Hepatocyte (in vitro differentiated cells): ENCODE measurements around the gene PTGER3. TPM values are rescaled to one million over a fixed set of nuclear protein-coding genes. Genes with fewer than 3 reads are reported as not detected.

Experiments used
- DNase-seq: peaks from one replicate; pipeline ENCODE4 v3.0.0-alpha.2; 2016; ENCODE audit warnings: low spot score
- H2AFZ ChIP-seq: fragments of 200-600 bp; sonication (generic); 2 replicates; pipeline ENCODE4 v1.6.0; 2016; ENCODE audit warnings: antibody characterized with exemption, mild to moderate bottlenecking
- H3K27ac ChIP-seq: fragments of 200-600 bp; sonication (generic); 2 replicates; pipeline ENCODE4 v1.5.1; 2016; ENCODE audit warnings: mild to moderate bottlenecking
- H3K27me3 ChIP-seq: fragments of 200-600 bp; sonication (generic); 2 replicates; pipeline ENCODE4 v1.6.1; 2016
- H3K36me3 ChIP-seq: fragments of 200-600 bp; sonication (generic); replicated peaks from 2 replicates; pipeline ENCODE4 v1.5.1; 2016; ENCODE audit warnings: low read depth; ENCODE audit not compliant: insufficient read depth
- H3K4me1 ChIP-seq: fragments of 200-600 bp; sonication (generic); 2 replicates; pipeline ENCODE4 v1.5.1; 2016; ENCODE audit warnings: mild to moderate bottlenecking, moderate library complexity; ENCODE audit not compliant: insufficient read depth
- H3K4me2 ChIP-seq: fragments of 200-600 bp; sonication (generic); 2 replicates; pipeline ENCODE4 v1.6.0; 2016
- H3K4me3 ChIP-seq: fragments of 200-600 bp; sonication (generic); 2 replicates; pipeline ENCODE4 v1.5.1; 2016; ENCODE audit warnings: mild to moderate bottlenecking
- H3K79me2 ChIP-seq: fragments of 200-600 bp; sonication (generic); 2 replicates; pipeline ENCODE4 v1.6.0; 2017; ENCODE audit warnings: mild to moderate bottlenecking
- H3K9me2 ChIP-seq: fragments of 200-600 bp; sonication (generic); replicated peaks from 2 replicates; pipeline ENCODE4 v1.6.0; 2017; ENCODE audit warnings: mild to moderate bottlenecking; ENCODE audit not compliant: insufficient read depth
- H3K9me3 ChIP-seq: fragments of 200-600 bp; sonication (generic); 2 replicates; pipeline ENCODE4 v1.5.1; 2016; ENCODE audit warnings: low read depth, mild to moderate bottlenecking
- H4K20me1 ChIP-seq: fragments of 200-600 bp; sonication (generic); 2 replicates; pipeline ENCODE4 v1.6.0; 2016; ENCODE audit warnings: mild to moderate bottlenecking; ENCODE audit not compliant: insufficient read depth, poor library complexity, severe bottlenecking
- EZH2 ChIP-seq: fragments of 200-600 bp; sonication (generic); IDR thresholded peaks from 2 replicates; pipeline ENCODE4 v1.6.1; 2016; ENCODE audit warnings: antibody characterized with exemption, mild to moderate bottlenecking, borderline replicate concordance
- EZH2phosphoT487 ChIP-seq: fragments of 200-600 bp; sonication (generic); IDR thresholded peaks from one replicate; pipeline ENCODE4 v1.6.1; 2018; ENCODE audit warnings: antibody characterized with exemption, mild to moderate bottlenecking, low read depth, moderate library complexity; ENCODE audit not compliant: unreplicated experiment, severe bottlenecking
- WGBS: methylation state at CpG from one replicate; pipeline ENCODE4 v1.1.6; 2016; ENCODE audit warnings: low lambda C conversion rate; ENCODE audit errors: missing lambda C conversion rate; 5-methylcytosine and 5-hydroxymethylcytosine counted together
- polyA plus RNA-seq: library from polyadenylated mRNA; unstranded; fragments of >200 nt; fragmentation: Nextera tagmentation; extraction: Ambion mirVana; gene quantifications from 2 replicates; pipeline ENCODE4 v1.2.1, GENCODE V29; 2016
- total RNA-seq: library from RNA; depleted of rRNA; stranded (reverse); fragments of >200 nt; gene quantifications from 2 replicates; pipeline ENCODE4 v1.2.3, GENCODE V29; 2014
- TF ChIP-seq, protein P1 (sequence below): fragments of 200-600 bp; sonication (generic); IDR thresholded peaks from 2 replicates; pipeline ENCODE4 v1.5.1; 2016; ENCODE audit warnings: antibody characterized with exemption, mild to moderate bottlenecking; ENCODE audit not compliant: poor library complexity

PTGER3 gene
- total RNA-seq (1.4 and 1.8 TPM in 2 replicates), polyA plus RNA-seq (0.36 and 1.0 TPM in 2 replicates)

DNA sequence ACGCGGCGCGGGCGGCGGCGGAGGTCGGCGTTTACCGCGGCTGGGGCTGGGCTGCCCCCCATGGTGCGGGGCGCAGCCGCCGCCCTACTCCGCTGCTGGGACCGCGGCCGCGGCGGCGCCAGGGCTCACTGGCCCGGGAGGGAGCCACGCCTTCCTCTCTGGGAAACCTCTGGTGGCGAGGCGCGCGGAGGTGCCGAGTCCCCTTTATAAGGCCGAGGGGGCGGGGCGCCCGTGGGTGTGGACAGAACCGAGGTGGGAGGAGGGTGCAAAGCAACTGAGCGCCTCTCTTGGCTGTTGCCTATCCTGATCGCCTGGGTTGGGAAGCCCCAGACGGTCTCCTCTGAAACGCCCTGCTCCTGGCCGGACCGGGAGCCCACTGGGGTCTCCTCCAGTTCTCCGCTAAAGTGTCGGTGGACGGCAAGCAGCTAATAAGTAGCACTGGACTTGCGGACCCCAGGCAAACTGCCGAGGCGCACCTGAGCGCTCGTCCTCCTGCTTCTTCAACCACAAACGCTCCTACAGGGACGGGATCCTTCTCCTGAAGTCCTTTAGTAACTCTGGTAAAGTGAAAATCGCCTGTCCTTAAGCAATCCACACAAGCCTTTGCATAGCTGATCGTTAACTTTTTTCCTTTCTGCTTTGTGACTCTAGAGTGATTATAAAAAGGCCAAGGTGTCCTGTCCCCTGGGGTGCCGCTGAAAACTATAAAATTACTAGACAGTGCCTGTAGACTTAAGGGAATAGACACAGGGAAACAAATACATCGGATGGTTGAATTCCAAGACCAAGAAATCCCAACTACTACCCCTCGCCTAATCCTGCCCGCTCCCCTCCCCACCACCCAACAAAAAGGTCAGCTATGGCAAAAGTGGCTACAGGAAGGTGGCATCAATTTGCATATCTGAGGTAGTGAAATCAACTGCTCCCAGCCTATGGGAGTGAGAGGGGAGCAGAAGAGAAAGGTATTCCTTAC lies at the start of gene PTGER3:
Gene PTGER3, minus strand, starts transcription at position 182 of the 973 bp plus-strand sequence. CDS start 239 bp downstream, outside the sequence.
- peaks cover 49% of the 10 kb centered on the region for H3K27me3 ChIP-seq
- H2AFZ ChIP-seq: peak within 1 kb of the TSS; percentile 81
- peak within 1 kb of the TSS; percentile 54 for H3K4me3 ChIP-seq
- TF ChIP-seq EZH2: no peak
- no peak for TF ChIP-seq EZH2phosphoT487
- TF ChIP-seq, protein P1, sequence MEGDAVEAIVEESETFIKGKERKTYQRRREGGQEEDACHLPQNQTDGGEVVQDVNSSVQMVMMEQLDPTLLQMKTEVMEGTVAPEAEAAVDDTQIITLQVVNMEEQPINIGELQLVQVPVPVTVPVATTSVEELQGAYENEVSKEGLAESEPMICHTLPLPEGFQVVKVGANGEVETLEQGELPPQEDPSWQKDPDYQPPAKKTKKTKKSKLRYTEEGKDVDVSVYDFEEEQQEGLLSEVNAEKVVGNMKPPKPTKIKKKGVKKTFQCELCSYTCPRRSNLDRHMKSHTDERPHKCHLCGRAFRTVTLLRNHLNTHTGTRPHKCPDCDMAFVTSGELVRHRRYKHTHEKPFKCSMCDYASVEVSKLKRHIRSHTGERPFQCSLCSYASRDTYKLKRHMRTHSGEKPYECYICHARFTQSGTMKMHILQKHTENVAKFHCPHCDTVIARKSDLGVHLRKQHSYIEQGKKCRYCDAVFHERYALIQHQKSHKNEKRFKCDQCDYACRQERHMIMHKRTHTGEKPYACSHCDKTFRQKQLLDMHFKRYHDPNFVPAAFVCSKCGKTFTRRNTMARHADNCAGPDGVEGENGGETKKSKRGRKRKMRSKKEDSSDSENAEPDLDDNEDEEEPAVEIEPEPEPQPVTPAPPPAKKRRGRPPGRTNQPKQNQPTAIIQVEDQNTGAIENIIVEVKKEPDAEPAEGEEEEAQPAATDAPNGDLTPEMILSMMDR: no peak
- H3K36me3 ChIP-seq: no peaks in the 10 kb centered on the region
- H3K4me1 ChIP-seq: peaks cover 7% of the 10 kb centered on the region
- no peaks in the 10 kb centered on the region for H3K9me2 ChIP-seq
- peak within 1 kb of the TSS; percentile 99 for H3K4me2 ChIP-seq
- DNase-seq: peak; percentile 83
- H3K79me2 ChIP-seq: no peaks in the 10 kb centered on the region
- no peak within 1 kb of the TSS for H3K27ac ChIP-seq
- WGBS: 6% methylated on average over 44 of the region's 56 CpGs
- H4K20me1 ChIP-seq: no peaks in the 10 kb centered on the region
- no peaks in the 10 kb centered on the region for H3K9me3 ChIP-seq

GRCh38 chr1:71094913-71095312 lies 47.3 kb upstream of the PTGER3 start:
- DNase-seq: no peak
- H3K27me3 ChIP-seq: no peaks in the 10 kb centered on the region
- no peaks in the 10 kb centered on the region for H3K36me3 ChIP-seq
- H3K9me3 ChIP-seq: no peaks in the 10 kb centered on the region
- no peak overlapping the region for H3K4me2 ChIP-seq
- H3K4me3 ChIP-seq: no peak overlapping the region
- no peak for TF ChIP-seq EZH2
- TF ChIP-seq, protein P1: no peak
- WGBS: 86% methylated on average over 2 of the region's 2 CpGs
- no peak overlapping the region for H2AFZ ChIP-seq
- H4K20me1 ChIP-seq: no peaks in the 10 kb centered on the region
- H3K27ac ChIP-seq: no peak overlapping the region
- no peaks in the 10 kb centered on the region for H3K79me2 ChIP-seq
- H3K4me1 ChIP-seq: no peaks in the 10 kb centered on the region
- no peaks in the 10 kb centered on the region for H3K9me2 ChIP-seq

DNA sequence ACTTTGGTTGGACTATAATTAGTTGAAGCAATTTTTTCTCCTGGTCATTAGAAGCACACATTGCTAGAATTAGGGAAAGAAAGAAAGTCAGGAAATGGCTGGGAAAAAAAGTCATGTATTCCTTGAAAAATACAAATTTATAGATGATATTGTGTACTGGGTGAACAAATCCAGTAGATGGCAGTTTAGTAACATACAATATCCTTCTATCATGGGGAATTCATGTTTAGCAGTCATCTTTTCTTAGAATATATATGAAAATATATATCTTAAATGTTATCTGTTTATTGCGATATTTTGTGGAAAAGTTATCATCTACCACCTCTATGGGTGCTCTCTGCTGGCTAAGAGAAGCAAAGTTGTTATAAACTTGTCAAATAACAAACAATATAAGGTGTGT lies 46.3 kb upstream of the PTGER3 start:
- H3K9me3 ChIP-seq: no peaks in the 10 kb centered on the region
- no peak overlapping the region for H3K27ac ChIP-seq
- H3K9me2 ChIP-seq: no peaks in the 10 kb centered on the region
- no peak overlapping the region for H2AFZ ChIP-seq
- H3K79me2 ChIP-seq: no peaks in the 10 kb centered on the region
- no peak overlapping the region for H3K4me2 ChIP-seq
- TF ChIP-seq EZH2: no peak
- TF ChIP-seq, protein P1: peak; percentile 59
- no peaks in the 10 kb centered on the region for H4K20me1 ChIP-seq
- H3K27me3 ChIP-seq: no peaks in the 10 kb centered on the region
- no peaks in the 10 kb centered on the region for H3K4me1 ChIP-seq
- DNase-seq: no peak
- H3K36me3 ChIP-seq: no peaks in the 10 kb centered on the region
- 85% methylated on average over 1 of the region's 1 CpG for WGBS
- H3K4me3 ChIP-seq: no peak overlapping the region
